HUES6 (cell line): Measurements from ENCODE around the gene PFN1.
"Not testable (repeated sequence)": the region's sequence is repeated elsewhere in the genome, so short reads cannot be mapped to it uniquely, and the experiment has no call there.

Experiments used
- H3K27ac ChIP-seq: 2 replicates; pipeline ENCODE4 v1.7.0; 2013; ENCODE audit warnings: low read depth, mild to moderate bottlenecking, low read length, inconsistent platforms
- H3K27me3 ChIP-seq: 2 replicates; pipeline ENCODE4 v1.6.1; 2013; ENCODE audit warnings: low read length; ENCODE audit not compliant: control insufficient read depth, insufficient read depth
- H3K36me3 ChIP-seq: 2 replicates; pipeline ENCODE4 v1.6.1; 2013; ENCODE audit warnings: low read length; ENCODE audit not compliant: control insufficient read depth, insufficient read depth
- H3K4me1 ChIP-seq: 2 replicates; pipeline ENCODE4 v1.6.1; 2013; ENCODE audit warnings: low read length; ENCODE audit not compliant: control insufficient read depth, insufficient read depth
- H3K4me3 ChIP-seq: 2 replicates; pipeline ENCODE4 v1.5.1; 2013; ENCODE audit warnings: low read depth, low read length
- H3K9ac ChIP-seq: one replicate; pipeline ENCODE4 v1.6.1; 2013; ENCODE audit warnings: mild to moderate bottlenecking, low read length
- H3K9me3 ChIP-seq: 2 replicates; pipeline ENCODE4 v1.6.1; 2013; ENCODE audit warnings: low read depth, low read length; ENCODE audit not compliant: control insufficient read depth, insufficient read depth

PFN1 gene

GRCh38 chr17:4913994-4914393, 34.3 kb downstream of the PFN1 start:
- H3K27me3 ChIP-seq = no peaks in the 10 kb centered on the region
- H3K4me3 ChIP-seq = no peak overlapping the region
- H3K9ac ChIP-seq = no peak overlapping the region
- H3K27ac ChIP-seq = no peak overlapping the region
- H3K4me1 ChIP-seq = peaks cover 8% of the 10 kb centered on the region
- H3K36me3 ChIP-seq = no peaks in the 10 kb centered on the region
- H3K9me3 ChIP-seq = no peaks in the 10 kb centered on the region

GRCh38 chr17:4908711-4909496, 39.4 kb downstream of the PFN1 start:
- Histone ChIP-seq H3K4me1 (peaks cover 18% of the 10 kb centered on the region), H3K4me3 (peak overlapping the region; percentile 6; the same call in 1 of the 2 replicates), H3K27me3 (no peaks in the 10 kb centered on the region), H3K27ac (no peak overlapping the region; the same call in 1 of the 2 replicates), H3K9ac (peak overlapping the region; percentile 27), H3K36me3 (no peaks in the 10 kb centered on the region), H3K9me3 (no peaks in the 10 kb centered on the region)

GRCh38 chr17:4908301-4908700, 40.0 kb downstream of the PFN1 start:
- Histone ChIP-seq H3K27me3 (no peaks in the 10 kb centered on the region), H3K9ac (peak overlapping the region; percentile 27), H3K9me3 (no peaks in the 10 kb centered on the region), H3K4me3 (peak overlapping the region; percentile 6; the same call in 1 of the 2 replicates), H3K36me3 (no peaks in the 10 kb centered on the region), H3K4me1 (peaks cover 20% of the 10 kb centered on the region), H3K27ac (no peak overlapping the region; the same call in 1 of the 2 replicates)

GRCh38 chr17:4906642-4907041, 41.7 kb downstream of the PFN1 start:
- H3K4me1 ChIP-seq = peaks cover 31% of the 10 kb centered on the region
- not testable (repeated sequence) for H3K9me3 ChIP-seq, H3K4me3 ChIP-seq, H3K27me3 ChIP-seq, H3K36me3 ChIP-seq, H3K9ac ChIP-seq, H3K27ac ChIP-seq

- Histone ChIP-seq H3K27ac (no peak within 1 kb of the TSS), H3K27me3 (peaks cover 3% of the 10 kb centered on the region; the same call in 1 of the 2 replicates), H3K36me3 (no peaks in the 10 kb centered on the region), H3K9me3 (no peaks in the 10 kb centered on the region), H3K4me1 (peaks cover 24% of the 10 kb centered on the region), H3K4me3 (no peak within 1 kb of the TSS), H3K9ac (no peak within 1 kb of the TSS)
Measured at GRCh38 chr17:4903051-4903818, 45.1 kb downstream of the PFN1 start, which contains the start of gene CHRNE. Gene CHRNE (minus strand): TSS chr17:4903098. CDS start chr17:4903063, 35 bp downstream.

GRCh38 chr17:4902540-4902939, 45.8 kb downstream of the PFN1 start:
- H3K9me3 ChIP-seq = no peaks in the 10 kb centered on the region
- no peaks in the 10 kb centered on the region for H3K36me3 ChIP-seq
- no peak overlapping the region for H3K27ac ChIP-seq
- peaks cover 3% of the 10 kb centered on the region; the same call in 1 of the 2 replicates for H3K27me3 ChIP-seq
- H3K4me3 ChIP-seq = no peak overlapping the region
- no peak overlapping the region for H3K9ac ChIP-seq
- peaks cover 21% of the 10 kb centered on the region for H3K4me1 ChIP-seq

- peaks cover 3% of the 10 kb centered on the region; the same call in 1 of the 2 replicates for H3K27me3 ChIP-seq
- no peak overlapping the region for H3K9ac ChIP-seq
- no peak overlapping the region for H3K4me3 ChIP-seq
- peaks cover 21% of the 10 kb centered on the region for H3K4me1 ChIP-seq
- no peak overlapping the region for H3K27ac ChIP-seq
- H3K36me3 ChIP-seq = no peaks in the 10 kb centered on the region; the same call in 1 of the 2 replicates
- no peaks in the 10 kb centered on the region for H3K9me3 ChIP-seq
Measured at GRCh38 chr17:4901648-4902344, 46.5 kb downstream of the PFN1 start.

- H3K27me3 ChIP-seq = peaks cover 3% of the 10 kb centered on the region; the same call in 1 of the 2 replicates
- H3K36me3 ChIP-seq = peaks cover 6% of the 10 kb centered on the region
- no peaks in the 10 kb centered on the region for H3K9me3 ChIP-seq
- peak overlapping the region; percentile 56 for H3K4me3 ChIP-seq
- H3K4me1 ChIP-seq = peaks cover 21% of the 10 kb centered on the region
- H3K9ac ChIP-seq = no peak overlapping the region
- no peak overlapping the region for H3K27ac ChIP-seq
Measured at GRCh38 chr17:4901108-4901647, 47.2 kb downstream of the PFN1 start.

GRCh38 chr17:4900231-4901107, 47.9 kb downstream of the PFN1 start:
- H3K36me3 ChIP-seq = peaks cover 13% of the 10 kb centered on the region
- H3K27me3 ChIP-seq = peaks cover 3% of the 10 kb centered on the region; the same call in 1 of the 2 replicates
- H3K9ac ChIP-seq = peak overlapping the region; percentile 41
- H3K27ac ChIP-seq = no peak overlapping the region
- no peaks in the 10 kb centered on the region for H3K9me3 ChIP-seq
- peak overlapping the region; percentile 56 for H3K4me3 ChIP-seq
- peaks cover 21% of the 10 kb centered on the region for H3K4me1 ChIP-seq
